HCT116 (cell line): ENCODE data around the gene ITGAE. TPM values are rescaled to one million over a fixed set of nuclear protein-coding genes. Genes with fewer than 3 reads are reported as not detected.

Experiments used
- ATAC-seq: fragments of 200-7000 bp; cut with Tn5 transposase; 2 replicates; pipeline ENCODE4 v1.9.1; 2020; ENCODE audit warnings: mild to moderate bottlenecking, moderate library complexity
- BruUV-seq: library from RNA; stranded (reverse); fragments of 400-500 nt; replicated peaks from 2 replicates; lab custom pipeline; 2021; lab: Mats Ljungman, UMichigan
- CTCF ChIA-PET: fragments of 300-600 bp; sonication (Branson Sonifier 250); formaldehyde crosslinking; loops from one replicate; lab custom pipeline; 2021; ENCODE audit warnings: antibody characterized with exemption; lab: Charles Lee
- POLR2A ChIA-PET: fragments of 300-600, 350-600 bp; sonication (Branson Sonifier 250); formaldehyde crosslinking; loops from one replicate; lab custom pipeline; 2021; ENCODE audit warnings: antibody characterized with exemption; lab: Charles Lee
- RAD21 ChIA-PET, 2 experiments: fragments of 300-600 bp; sonication (Branson Sonifier 250); formaldehyde crosslinking; loops; one replicate each; lab custom pipeline; 2023; ENCODE audit warnings: low total read pairs in 2 of 2; ENCODE audit not compliant: uncharacterized antibody in 2 of 2, unreplicated experiment in 2 of 2, low non-redundant PET in 1 of 2; lab: Charles Lee
- DNase-seq: peaks from one replicate; pipeline ENCODE4 v3.0.0-alpha.2; 2010; ENCODE audit warnings: low read depth, low spot score
- H2AFZ ChIP-seq: fragments of 200-600 bp; shearing (Covaris generic), sonication (generic); 2 replicates; pipeline ENCODE4 v1.6.1; 2017; ENCODE audit warnings: low read depth, mixed run types, mixed read lengths, antibody characterized with exemption, low read length; ENCODE audit not compliant: poor library complexity, severe bottlenecking
- H3K27ac ChIP-seq: 2 replicates; pipeline ENCODE4 v1.5.1; 2012; ENCODE audit warnings: low read depth, low read length
- H3K27me3 ChIP-seq: fragments of 200-600 bp; sonication (generic); 2 replicates; pipeline ENCODE4 v1.6.1; 2016; ENCODE audit warnings: mixed run types, low read length, mixed read lengths; ENCODE audit not compliant: insufficient read depth
- H3K36me3 ChIP-seq, 2 experiments: fragments of 200-500 bp in 1 of 2; fragments of 200-600 bp in 1 of 2; sonication (Bioruptor generic) in 1 of 2; sonication (generic) in 1 of 2; 2 replicates each; pipeline versions ENCODE4 v1.5.1 to v1.6.1; 2014 to 2016; ENCODE audit warnings: low read length in 2 of 2, inconsistent platforms in 1 of 2, mixed read lengths in 1 of 2, mixed run types in 1 of 2; ENCODE audit not compliant: insufficient read depth in 2 of 2, control insufficient read depth in 1 of 2
- H3K4me1 ChIP-seq, 2 experiments: fragments of 200-600 bp in 1 of 2; sonication (generic) in 1 of 2; 2 replicates each; pipeline versions ENCODE4 v1.5.1 to v1.6.1; 2012 to 2017; ENCODE audit warnings: low read length in 2 of 2, inconsistent platforms in 1 of 2, mild to moderate bottlenecking in 1 of 2, mixed read lengths in 1 of 2, mixed run types in 1 of 2, moderate library complexity in 1 of 2; ENCODE audit not compliant: insufficient read depth in 2 of 2, control insufficient read depth in 1 of 2
- H3K4me2 ChIP-seq: fragments of 200-600 bp; sonication (generic); 2 replicates; pipeline ENCODE4 v1.6.1; 2017; ENCODE audit warnings: mixed run types, low read length, mixed read lengths
- H3K4me3 ChIP-seq, 2 experiments: fragments of 200-600 bp in 1 of 2; sonication (generic) in 1 of 2; replicated peaks in 1 of 2; 2 replicates each; pipeline ENCODE4 v1.5.1; 2011 to 2016; ENCODE audit warnings: low read length in 2 of 2, control low read depth in 1 of 2, low read depth in 1 of 2, mild to moderate bottlenecking in 1 of 2, mixed read lengths in 1 of 2, mixed run types in 1 of 2
- H3K79me2 ChIP-seq: fragments of 200-600 bp; sonication (generic); 2 replicates; pipeline ENCODE4 v1.6.1; 2017; ENCODE audit warnings: mild to moderate bottlenecking, mixed run types, low read length, moderate library complexity, mixed read lengths; ENCODE audit not compliant: insufficient read depth
- H3K9ac ChIP-seq: fragments of 200-600 bp; sonication (generic); 2 replicates; pipeline ENCODE4 v1.6.1; 2016; ENCODE audit warnings: low read length, mixed read lengths
- H3K9me2 ChIP-seq: fragments of 200-600 bp; sonication (generic), shearing (Covaris generic); 2 replicates; pipeline ENCODE4 v1.6.1; 2017; ENCODE audit warnings: mixed run types, mild to moderate bottlenecking, moderate library complexity; ENCODE audit not compliant: insufficient read depth
- H3K9me3 ChIP-seq, 2 experiments: fragments of 200-500 bp in 1 of 2; fragments of 200-600 bp in 1 of 2; sonication (Bioruptor generic) in 1 of 2; sonication (generic) in 1 of 2; 2 replicates each; pipeline ENCODE4 v1.6.1; 2014 to 2017; ENCODE audit warnings: low read length in 2 of 2, mixed read lengths in 2 of 2, inconsistent platforms in 1 of 2, low read depth in 1 of 2, mild to moderate bottlenecking in 1 of 2, mixed run types in 1 of 2, moderate library complexity in 1 of 2; ENCODE audit not compliant: control insufficient read depth in 1 of 2, insufficient read depth in 1 of 2
- H4K20me1 ChIP-seq: fragments of 200-600 bp; sonication (generic), shearing (Covaris generic); 2 replicates; pipeline ENCODE4 v1.6.1; 2017; ENCODE audit warnings: mixed run types, mild to moderate bottlenecking, moderate library complexity; ENCODE audit not compliant: insufficient read depth
- ATF3 ChIP-seq: IDR thresholded peaks from 2 replicates; pipeline ENCODE4 v1.6.1; 2012
- CEBPB ChIP-seq: IDR thresholded peaks from 2 replicates; pipeline ENCODE4 v1.6.1; 2012; ENCODE audit warnings: low read depth
- CTCF ChIP-seq, 3 experiments: fragments of 200-600 bp in 1 of 3; sonication (generic) in 1 of 3; IDR thresholded peaks in 2 of 3; conservative IDR thresholded peaks in 1 of 3; 2 replicates each; pipeline ENCODE4 v1.5.1; 2012 to 2017; ENCODE audit warnings: low read depth in 2 of 3, low read length in 2 of 3, antibody characterized with exemption in 1 of 3, borderline replicate concordance in 1 of 3, control low read depth in 1 of 3, mild to moderate bottlenecking in 1 of 3, mixed read lengths in 1 of 3, mixed run types in 1 of 3, moderate library complexity in 1 of 3; ENCODE audit not compliant: insufficient read depth in 1 of 3
- EGR1 ChIP-seq: IDR thresholded peaks from 2 replicates; pipeline ENCODE4 v1.6.1; 2012; ENCODE audit warnings: low read depth
- ELF1 ChIP-seq: IDR thresholded peaks from 2 replicates; pipeline ENCODE4 v1.6.1; 2012; ENCODE audit warnings: low read depth, borderline replicate concordance
- EZH2phosphoT487 ChIP-seq: fragments of 200-600 bp; IDR thresholded peaks from 2 replicates; pipeline ENCODE4 v1.6.1; 2018; ENCODE audit warnings: antibody characterized with exemption, borderline replicate concordance
- FOSL1 ChIP-seq: IDR thresholded peaks from 2 replicates; pipeline ENCODE4 v1.6.1; 2012; ENCODE audit warnings: low read depth
- JUND ChIP-seq: IDR thresholded peaks from 2 replicates; pipeline ENCODE4 v1.6.1; 2012
- POLR2A ChIP-seq: IDR thresholded peaks from 2 replicates; pipeline ENCODE4 v1.7.0; 2011; ENCODE audit warnings: borderline replicate concordance; ENCODE audit not compliant: insufficient read depth, insufficient read length; ENCODE audit errors: extremely low read depth
- POLR2AphosphoS5 ChIP-seq: IDR thresholded peaks from 2 replicates; pipeline ENCODE4 v1.6.1; 2011; ENCODE audit warnings: mild to moderate bottlenecking, low read depth, low read length, moderate library complexity
- RAD21 ChIP-seq: IDR thresholded peaks from 2 replicates; pipeline ENCODE4 v1.6.1; 2012; ENCODE audit warnings: low read depth, mild to moderate bottlenecking
- SIN3A ChIP-seq: IDR thresholded peaks from 2 replicates; pipeline ENCODE4 v1.6.1; 2012; ENCODE audit warnings: low read depth
- SP1 ChIP-seq: IDR thresholded peaks from 2 replicates; pipeline ENCODE4 v1.6.1; 2012; ENCODE audit warnings: low read depth
- SRF ChIP-seq: IDR thresholded peaks from 2 replicates; pipeline ENCODE4 v1.6.1; 2012; ENCODE audit warnings: low read depth
- YY1 ChIP-seq: IDR thresholded peaks from 2 replicates; pipeline ENCODE4 v1.6.1; 2011; ENCODE audit warnings: low read length, low read depth, moderate library complexity, mild to moderate bottlenecking; ENCODE audit not compliant: insufficient replicate concordance; ENCODE audit errors: extremely low read depth
- intact Hi-C: fragments of 100-400 bp; cut with micrococcal nuclease; formaldehyde crosslinking; loops from 2 replicates; pipeline ENCODE4 v1.10.0; 2022
- total RNA-seq: library from RNA; stranded (reverse); gene quantifications from one replicate; pipeline ENCODE4 v1.2.1, GENCODE V29; 2021; ENCODE audit not compliant: unreplicated experiment
- TF ChIP-seq, protein P1 (sequence below): IDR thresholded peaks from 2 replicates; pipeline ENCODE4 v1.6.1; 2011; ENCODE audit warnings: mild to moderate bottlenecking, low read length, moderate library complexity; ENCODE audit not compliant: insufficient replicate concordance; ENCODE audit errors: extremely low read depth

Gene ITGAE
- total RNA-seq, 1 experiment from 2014 or later, result 19.9 TPM

DNA sequence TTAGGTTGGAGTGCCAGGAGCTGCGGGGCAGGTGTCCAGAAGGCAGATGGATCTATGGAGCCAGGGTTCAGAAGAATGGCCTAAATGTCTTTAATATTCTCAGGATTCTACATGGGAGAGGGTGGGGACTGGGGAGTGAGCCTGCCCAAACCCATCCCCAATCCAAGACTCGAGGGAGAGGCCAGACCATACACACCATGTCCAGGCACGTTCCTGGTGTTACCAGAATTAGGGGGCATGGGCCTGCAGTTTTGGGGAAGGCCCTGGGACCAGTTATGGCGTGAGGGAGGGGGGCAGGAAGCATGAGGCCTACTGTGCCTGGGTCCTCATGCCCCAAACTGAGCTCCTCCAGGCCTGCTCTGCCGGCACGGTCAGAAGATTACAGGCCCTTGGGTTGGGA, 134.5 kb downstream of the ITGAE start:
- 0 out of 2 replicates have a peak, but pooled peaks have one; percentile 8 for TF ChIP-seq POLR2AphosphoS5
- no peak for TF ChIP-seq POLR2A
- TF ChIP-seq YY1, result no peak
- no peak for TF ChIP-seq RAD21
- TF ChIP-seq ELF1, result no peak
- peaks cover 42% of the 10 kb centered on the region for H3K79me2 ChIP-seq
- ChIA-PET RAD21 (interaction anchor here in 1 of 2 experiments (0.7 kb wide), 1 partner anchor 64 kb away, joined by 3 read pairs; no protein-coding TSS in a partner anchor), CTCF (interaction anchor here (0.8 to 2.8 kb wide), 2 partner anchors 17 to 19 kb away, joined by 3 to 11 read pairs; no protein-coding TSS in a partner anchor), POLR2A (interaction anchor here (1.8 kb wide), 1 partner anchor 30 kb away, joined by 5 read pairs; the partner anchor contains the start of genes CTNS and SHPK)
- H3K4me1 ChIP-seq, result peaks cover 8 to 20% of the 10 kb centered on the region in 2 experiments
- no peaks in the 10 kb centered on the region for H3K9me3 ChIP-seq
- no peak overlapping the region for H3K4me3 ChIP-seq
- no peak overlapping the region for H3K9ac ChIP-seq
- intact Hi-C loops, result no loop called here
- BruUV-seq, result no TSS peak
- H3K4me2 ChIP-seq, result peak overlapping the region; percentile 74
- H2AFZ ChIP-seq, result no peak overlapping the region
- no peaks in the 10 kb centered on the region for H3K9me2 ChIP-seq
- H3K36me3 ChIP-seq, result no peaks in the 10 kb centered on the region
- peak overlapping the region; percentile 97; the same call in 1 of the 2 replicates for H3K27ac ChIP-seq
- H3K27me3 ChIP-seq, result no peaks in the 10 kb centered on the region
- H4K20me1 ChIP-seq, result no peaks in the 10 kb centered on the region
- DNase-seq, result no peak
- ATAC-seq, result no peak

DNA sequence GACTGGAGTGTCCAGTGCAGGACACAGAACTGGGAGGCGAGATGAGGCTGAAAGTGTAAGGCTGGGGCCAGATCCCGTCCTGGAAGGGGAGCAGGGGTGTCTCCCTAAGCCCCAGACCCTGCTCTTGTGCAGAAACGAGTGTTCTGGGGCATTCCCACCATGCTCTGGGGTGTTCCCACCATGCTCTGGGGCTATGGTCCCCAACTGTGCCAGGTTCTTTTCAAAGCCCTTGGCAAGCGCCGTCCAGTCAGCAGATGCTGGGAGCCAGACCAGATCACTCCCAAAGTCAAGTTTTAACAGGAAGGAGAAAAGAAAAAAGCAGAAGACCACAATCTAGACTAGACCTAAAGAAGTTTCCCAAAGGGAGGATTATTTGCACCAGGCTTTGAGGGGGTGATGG, 135.2 kb downstream of the ITGAE start:
- ChIA-PET POLR2A (no interaction called here), RAD21 (no interaction called here), CTCF (no interaction called here)
- H3K9me3 ChIP-seq, result no peaks in the 10 kb centered on the region
- no peak overlapping the region for H3K4me3 ChIP-seq
- no peak overlapping the region for H3K4me2 ChIP-seq
- peaks cover 8 to 20% of the 10 kb centered on the region in 2 experiments for H3K4me1 ChIP-seq
- no peaks in the 10 kb centered on the region for H3K36me3 ChIP-seq
- DNase-seq (no peak), ATAC-seq (no peak)
- H4K20me1 ChIP-seq, result no peaks in the 10 kb centered on the region
- H3K9me2 ChIP-seq, result no peaks in the 10 kb centered on the region
- no peaks in the 10 kb centered on the region for H3K27me3 ChIP-seq
- BruUV-seq, result no TSS peak
- no peak overlapping the region for H2AFZ ChIP-seq
- no peak overlapping the region for H3K27ac ChIP-seq
- intact Hi-C loops, result no loop called here
- no peak overlapping the region for H3K9ac ChIP-seq
- TF ChIP-seq SRF (no peak), JUND (no peak), RAD21 (no peak), EZH2phosphoT487 (no peak), ATF3 (no peak), CEBPB (no peak), CTCF (IDR thresholded peaks at IDR 0.05 in 2 of 3, conservative IDR thresholded peaks at IDR 0.05 in 1 of 3; ENCODE audit: borderline replicate concordance in 1 of 3, insufficient read depth in 1 of 3, low read depth in 2 of 3, low read length in 2 of 3) (no peak), SIN3A (no peak), SP1 (no peak), EGR1 (no peak), FOSL1 (no peak)
- TF ChIP-seq, protein P1, sequence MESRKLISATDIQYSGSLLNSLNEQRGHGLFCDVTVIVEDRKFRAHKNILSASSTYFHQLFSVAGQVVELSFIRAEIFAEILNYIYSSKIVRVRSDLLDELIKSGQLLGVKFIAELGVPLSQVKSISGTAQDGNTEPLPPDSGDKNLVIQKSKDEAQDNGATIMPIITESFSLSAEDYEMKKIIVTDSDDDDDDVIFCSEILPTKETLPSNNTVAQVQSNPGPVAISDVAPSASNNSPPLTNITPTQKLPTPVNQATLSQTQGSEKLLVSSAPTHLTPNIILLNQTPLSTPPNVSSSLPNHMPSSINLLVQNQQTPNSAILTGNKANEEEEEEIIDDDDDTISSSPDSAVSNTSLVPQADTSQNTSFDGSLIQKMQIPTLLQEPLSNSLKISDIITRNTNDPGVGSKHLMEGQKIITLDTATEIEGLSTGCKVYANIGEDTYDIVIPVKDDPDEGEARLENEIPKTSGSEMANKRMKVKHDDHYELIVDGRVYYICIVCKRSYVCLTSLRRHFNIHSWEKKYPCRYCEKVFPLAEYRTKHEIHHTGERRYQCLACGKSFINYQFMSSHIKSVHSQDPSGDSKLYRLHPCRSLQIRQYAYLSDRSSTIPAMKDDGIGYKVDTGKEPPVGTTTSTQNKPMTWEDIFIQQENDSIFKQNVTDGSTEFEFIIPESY, result no peak
- peaks cover 42% of the 10 kb centered on the region for H3K79me2 ChIP-seq
